SK-N-MC (cell line): ENCODE data around the gene TSGA10IP.

Source experiments
- EZH2 ChIP-seq: fragments of 200-600 bp; sonication (generic); IDR thresholded peaks from one replicate; pipeline ENCODE4 v1.6.1; 2017; ENCODE audit warnings: antibody characterized with exemption
- FOXP2 ChIP-seq: optimal IDR thresholded peaks from 2 replicates; pipeline ENCODE3; 2011; ENCODE audit warnings: mild to moderate bottlenecking, moderate library complexity; ENCODE audit not compliant: insufficient read depth; ENCODE audit errors: extremely low read length, control extremely low read depth
- POLR2AphosphoS5 ChIP-seq: IDR thresholded peaks from 2 replicates; pipeline ENCODE4 v1.6.1; 2012; ENCODE audit warnings: mild to moderate bottlenecking, low read depth, low read length, borderline replicate concordance

DNA sequence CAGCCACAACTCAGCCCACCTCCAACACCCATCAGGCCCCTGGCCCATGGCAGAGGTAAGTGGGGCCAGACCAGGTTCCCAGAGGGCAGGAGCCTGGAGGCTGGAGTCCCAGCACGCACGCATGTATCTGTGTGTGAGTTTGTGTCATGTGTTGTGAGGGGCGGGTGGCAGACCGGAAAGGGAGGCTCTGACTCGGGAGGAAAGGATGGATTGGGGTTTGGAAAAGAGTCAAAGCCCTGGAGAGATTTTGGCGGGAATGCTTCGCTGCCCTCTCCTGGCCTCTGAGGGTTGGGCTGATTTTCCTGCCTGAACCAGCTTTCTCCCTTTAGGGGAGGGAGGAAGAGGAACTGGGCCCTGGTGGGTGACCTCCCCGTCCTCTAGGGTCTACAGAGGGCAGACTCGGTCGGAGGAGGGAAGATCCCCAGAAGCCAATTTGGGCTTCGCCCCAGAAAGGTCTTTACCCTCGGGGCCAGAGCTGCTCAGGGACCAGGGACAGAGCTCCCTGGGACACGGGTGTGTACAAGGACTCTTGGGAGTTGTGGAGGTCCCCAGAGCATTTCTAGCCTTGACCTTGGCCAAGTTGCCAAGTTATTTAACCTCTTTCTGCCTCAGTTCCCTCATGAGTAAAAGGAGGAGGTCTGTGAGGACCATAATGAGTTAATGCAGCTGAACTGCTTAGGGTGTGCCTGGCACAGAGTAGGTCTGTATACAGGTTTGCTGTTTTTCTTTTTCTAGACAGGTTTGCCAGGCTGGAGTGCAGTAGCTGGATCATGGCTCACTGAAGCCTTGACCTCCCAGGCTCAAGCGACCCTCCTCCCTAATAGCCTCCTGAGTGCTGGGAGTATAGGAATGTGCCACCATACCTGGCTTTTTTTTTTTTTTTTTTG, 33.4 kb upstream of the TSGA10IP start:
- TF ChIP-seq EZH2, result no peak
- TF ChIP-seq POLR2AphosphoS5, result no peak
- no peak for TF ChIP-seq FOXP2
